HCT116 (cell line): ENCODE data around the gene CLSTN1. TPM values are rescaled to one million over a fixed set of nuclear protein-coding genes. Genes with fewer than 3 reads are reported as not detected.

ENCODE experiments used
- ATAC-seq: fragments of 200-7000 bp; cut with Tn5 transposase; 2 replicates; pipeline ENCODE4 v1.9.1; 2020; ENCODE audit warnings: mild to moderate bottlenecking, moderate library complexity
- BruUV-seq: library from RNA; stranded (reverse); fragments of 400-500 nt; replicated peaks from 2 replicates; lab custom pipeline; 2021; lab: Mats Ljungman, UMichigan
- CTCF ChIA-PET: fragments of 300-600 bp; sonication (Branson Sonifier 250); formaldehyde crosslinking; loops from one replicate; lab custom pipeline; 2021; ENCODE audit warnings: antibody characterized with exemption; lab: Charles Lee
- POLR2A ChIA-PET: fragments of 300-600, 350-600 bp; sonication (Branson Sonifier 250); formaldehyde crosslinking; loops from one replicate; lab custom pipeline; 2021; ENCODE audit warnings: antibody characterized with exemption; lab: Charles Lee
- RAD21 ChIA-PET, 2 experiments: fragments of 300-600 bp; sonication (Branson Sonifier 250); formaldehyde crosslinking; loops; one replicate each; lab custom pipeline; 2023; ENCODE audit warnings: low total read pairs in 2 of 2; ENCODE audit not compliant: uncharacterized antibody in 2 of 2, unreplicated experiment in 2 of 2, low non-redundant PET in 1 of 2; lab: Charles Lee
- DNase-seq: peaks from one replicate; pipeline ENCODE4 v3.0.0-alpha.2; 2010; ENCODE audit warnings: low read depth, low spot score
- H2AFZ ChIP-seq: fragments of 200-600 bp; shearing (Covaris generic), sonication (generic); 2 replicates; pipeline ENCODE4 v1.6.1; 2017; ENCODE audit warnings: low read depth, mixed run types, mixed read lengths, antibody characterized with exemption, low read length; ENCODE audit not compliant: poor library complexity, severe bottlenecking
- H3K27ac ChIP-seq: 2 replicates; pipeline ENCODE4 v1.5.1; 2012; ENCODE audit warnings: low read depth, low read length
- H3K27me3 ChIP-seq: fragments of 200-600 bp; sonication (generic); 2 replicates; pipeline ENCODE4 v1.6.1; 2016; ENCODE audit warnings: mixed run types, low read length, mixed read lengths; ENCODE audit not compliant: insufficient read depth
- H3K36me3 ChIP-seq, 2 experiments: fragments of 200-500 bp in 1 of 2; fragments of 200-600 bp in 1 of 2; sonication (Bioruptor generic) in 1 of 2; sonication (generic) in 1 of 2; 2 replicates each; pipeline versions ENCODE4 v1.5.1 to v1.6.1; 2014 to 2016; ENCODE audit warnings: low read length in 2 of 2, inconsistent platforms in 1 of 2, mixed read lengths in 1 of 2, mixed run types in 1 of 2; ENCODE audit not compliant: insufficient read depth in 2 of 2, control insufficient read depth in 1 of 2
- H3K4me1 ChIP-seq, 2 experiments: fragments of 200-600 bp in 1 of 2; sonication (generic) in 1 of 2; 2 replicates each; pipeline versions ENCODE4 v1.5.1 to v1.6.1; 2012 to 2017; ENCODE audit warnings: low read length in 2 of 2, inconsistent platforms in 1 of 2, mild to moderate bottlenecking in 1 of 2, mixed read lengths in 1 of 2, mixed run types in 1 of 2, moderate library complexity in 1 of 2; ENCODE audit not compliant: insufficient read depth in 2 of 2, control insufficient read depth in 1 of 2
- H3K4me2 ChIP-seq: fragments of 200-600 bp; sonication (generic); 2 replicates; pipeline ENCODE4 v1.6.1; 2017; ENCODE audit warnings: mixed run types, low read length, mixed read lengths
- H3K4me3 ChIP-seq, 2 experiments: fragments of 200-600 bp in 1 of 2; sonication (generic) in 1 of 2; replicated peaks in 1 of 2; 2 replicates each; pipeline ENCODE4 v1.5.1; 2011 to 2016; ENCODE audit warnings: low read length in 2 of 2, control low read depth in 1 of 2, low read depth in 1 of 2, mild to moderate bottlenecking in 1 of 2, mixed read lengths in 1 of 2, mixed run types in 1 of 2
- H3K79me2 ChIP-seq: fragments of 200-600 bp; sonication (generic); 2 replicates; pipeline ENCODE4 v1.6.1; 2017; ENCODE audit warnings: mild to moderate bottlenecking, mixed run types, low read length, moderate library complexity, mixed read lengths; ENCODE audit not compliant: insufficient read depth
- H3K9ac ChIP-seq: fragments of 200-600 bp; sonication (generic); 2 replicates; pipeline ENCODE4 v1.6.1; 2016; ENCODE audit warnings: low read length, mixed read lengths
- H3K9me2 ChIP-seq: fragments of 200-600 bp; sonication (generic), shearing (Covaris generic); 2 replicates; pipeline ENCODE4 v1.6.1; 2017; ENCODE audit warnings: mixed run types, mild to moderate bottlenecking, moderate library complexity; ENCODE audit not compliant: insufficient read depth
- H3K9me3 ChIP-seq, 2 experiments: fragments of 200-500 bp in 1 of 2; fragments of 200-600 bp in 1 of 2; sonication (Bioruptor generic) in 1 of 2; sonication (generic) in 1 of 2; 2 replicates each; pipeline ENCODE4 v1.6.1; 2014 to 2017; ENCODE audit warnings: low read length in 2 of 2, mixed read lengths in 2 of 2, inconsistent platforms in 1 of 2, low read depth in 1 of 2, mild to moderate bottlenecking in 1 of 2, mixed run types in 1 of 2, moderate library complexity in 1 of 2; ENCODE audit not compliant: control insufficient read depth in 1 of 2, insufficient read depth in 1 of 2
- H4K20me1 ChIP-seq: fragments of 200-600 bp; sonication (generic), shearing (Covaris generic); 2 replicates; pipeline ENCODE4 v1.6.1; 2017; ENCODE audit warnings: mixed run types, mild to moderate bottlenecking, moderate library complexity; ENCODE audit not compliant: insufficient read depth
- CBX3 ChIP-seq: IDR thresholded peaks from 2 replicates; pipeline ENCODE4 v1.6.1; 2012; ENCODE audit warnings: low read depth
- EGR1 ChIP-seq: IDR thresholded peaks from 2 replicates; pipeline ENCODE4 v1.6.1; 2012; ENCODE audit warnings: low read depth
- EZH2 ChIP-seq: fragments of 200-600 bp; sonication (generic); IDR thresholded peaks from 2 replicates; pipeline ENCODE4 v1.6.1; 2017; ENCODE audit warnings: antibody characterized with exemption, mixed run types
- EZH2phosphoT487 ChIP-seq: fragments of 200-600 bp; IDR thresholded peaks from 2 replicates; pipeline ENCODE4 v1.6.1; 2018; ENCODE audit warnings: antibody characterized with exemption, borderline replicate concordance
- JUND ChIP-seq: IDR thresholded peaks from 2 replicates; pipeline ENCODE4 v1.6.1; 2012
- POLR2A ChIP-seq: IDR thresholded peaks from 2 replicates; pipeline ENCODE4 v1.7.0; 2011; ENCODE audit warnings: borderline replicate concordance; ENCODE audit not compliant: insufficient read depth, insufficient read length; ENCODE audit errors: extremely low read depth
- RAD21 ChIP-seq: IDR thresholded peaks from 2 replicates; pipeline ENCODE4 v1.6.1; 2012; ENCODE audit warnings: low read depth, mild to moderate bottlenecking
- REST ChIP-seq: IDR thresholded peaks from 2 replicates; pipeline ENCODE4 v1.6.1; 2012; ENCODE audit warnings: low read depth
- SIN3A ChIP-seq: IDR thresholded peaks from 2 replicates; pipeline ENCODE4 v1.6.1; 2012; ENCODE audit warnings: low read depth
- SP1 ChIP-seq: IDR thresholded peaks from 2 replicates; pipeline ENCODE4 v1.6.1; 2012; ENCODE audit warnings: low read depth
- SRF ChIP-seq: IDR thresholded peaks from 2 replicates; pipeline ENCODE4 v1.6.1; 2012; ENCODE audit warnings: low read depth
- TCF7L2 ChIP-seq: IDR thresholded peaks from 2 replicates; pipeline ENCODE4 v1.7.0; 2011; ENCODE audit warnings: borderline replicate concordance, inconsistent platforms; ENCODE audit not compliant: insufficient read depth, insufficient read length; ENCODE audit errors: extremely low read depth
- YY1 ChIP-seq: IDR thresholded peaks from 2 replicates; pipeline ENCODE4 v1.6.1; 2011; ENCODE audit warnings: low read length, low read depth, moderate library complexity, mild to moderate bottlenecking; ENCODE audit not compliant: insufficient replicate concordance; ENCODE audit errors: extremely low read depth
- ZBTB33 ChIP-seq: IDR thresholded peaks from 2 replicates; pipeline ENCODE4 v1.6.1; 2011; ENCODE audit warnings: mild to moderate bottlenecking, low read length, moderate library complexity; ENCODE audit not compliant: insufficient replicate concordance; ENCODE audit errors: extremely low read depth
- ZNF274 ChIP-seq: fragments of 200-500 bp; sonication (Bioruptor generic); IDR thresholded peaks from 2 replicates; pipeline ENCODE4 v1.6.1; 2014; ENCODE audit warnings: mild to moderate bottlenecking, low read depth, low read length, inconsistent platforms
- intact Hi-C: fragments of 100-400 bp; cut with micrococcal nuclease; formaldehyde crosslinking; loops from 2 replicates; pipeline ENCODE4 v1.10.0; 2022
- total RNA-seq: library from RNA; stranded (reverse); gene quantifications from one replicate; pipeline ENCODE4 v1.2.1, GENCODE V29; 2021; ENCODE audit not compliant: unreplicated experiment
- TF ChIP-seq, protein P1 (sequence below): IDR thresholded peaks from 2 replicates; pipeline ENCODE4 v1.6.1; 2012
- TF ChIP-seq, protein P2 (sequence below): IDR thresholded peaks from 2 replicates; pipeline ENCODE4 v1.6.1; 2012

CLSTN1 gene
- total RNA-seq, 1 experiment from 2014 or later: 113 TPM

GRCh38 chr1:9766759-9767442, 56.9 kb downstream of the CLSTN1 start (continued):
- TF ChIP-seq ZNF274 (no peak), TCF7L2 (no peak), JUND (no peak), EGR1 (no peak)

- Histone ChIP-seq H3K9ac (no peak overlapping the region), H3K4me2 (no peak overlapping the region), H3K9me3 (no peaks in the 10 kb centered on the region), H3K27me3 (no peaks in the 10 kb centered on the region), H2AFZ (no peak overlapping the region), H3K4me1 (peaks cover 5 to 35% of the 10 kb centered on the region in 2 experiments; a peak in 3 of 4 replicates), H4K20me1 (peaks cover 11% of the 10 kb centered on the region; the same call in 1 of the 2 replicates), H3K9me2 (no peaks in the 10 kb centered on the region), H3K4me3 (no peak overlapping the region), H3K36me3 (no peaks in the 10 kb centered on the region; a peak in 2 of 4 replicates), H3K79me2 (peaks cover 41% of the 10 kb centered on the region), H3K27ac (no peak overlapping the region)
- DNase-seq (no peak), ATAC-seq (no peak)
- TF ChIP-seq EZH2phosphoT487: no peak
- no peak for TF ChIP-seq SRF
- no peak for TF ChIP-seq ZNF274
- TF ChIP-seq SP1: no peak
- TF ChIP-seq POLR2A: no peak
- no peak for TF ChIP-seq REST
- no peak for TF ChIP-seq ZBTB33
- TF ChIP-seq, protein P1, sequence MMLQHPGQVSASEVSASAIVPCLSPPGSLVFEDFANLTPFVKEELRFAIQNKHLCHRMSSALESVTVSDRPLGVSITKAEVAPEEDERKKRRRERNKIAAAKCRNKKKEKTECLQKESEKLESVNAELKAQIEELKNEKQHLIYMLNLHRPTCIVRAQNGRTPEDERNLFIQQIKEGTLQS: no peak
- TF ChIP-seq CBX3: no peak
- TF ChIP-seq, protein P2, sequence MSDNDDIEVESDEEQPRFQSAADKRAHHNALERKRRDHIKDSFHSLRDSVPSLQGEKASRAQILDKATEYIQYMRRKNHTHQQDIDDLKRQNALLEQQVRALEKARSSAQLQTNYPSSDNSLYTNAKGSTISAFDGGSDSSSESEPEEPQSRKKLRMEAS: no peak
- TF ChIP-seq SIN3A: no peak
- TF ChIP-seq RAD21: no peak
- no peak for TF ChIP-seq TCF7L2
- TF ChIP-seq YY1: no peak
- no peak for TF ChIP-seq EZH2
- no peak for TF ChIP-seq JUND
- ChIA-PET POLR2A (no interaction called here), CTCF (interaction anchor here (1.0 kb wide), 1 partner anchor 20 kb away, joined by 3 read pairs; no protein-coding TSS in a partner anchor), RAD21 (no interaction called here)
- intact Hi-C loops: no loop called here
- no TSS peak for BruUV-seq
Measured at GRCh38 chr1:9764550-9764949, 59.2 kb downstream of the CLSTN1 start.
